ENCODE results near the gene SCD.
"Not testable (repeated sequence)": the region's sequence is repeated elsewhere in the genome, so short reads cannot be mapped to it uniquely, and the experiment has no call there.

SCD gene

GRCh38 chr10:100364735-100365391, 17.8 kb downstream of the SCD start:
- H3K4me1 Mint-ChIP-seq (ENCODE audit: low read depth), result peaks cover 18% of the 10 kb centered on the region
- H3K9me3 Mint-ChIP-seq, result no peaks in the 10 kb centered on the region
- H3K27ac Mint-ChIP-seq, result no peak overlapping the region
- peaks cover 47% of the 10 kb centered on the region for H3K36me3 Mint-ChIP-seq (ENCODE audit: low read depth)
- no peak overlapping the region for H3K4me3 Mint-ChIP-seq
- H3K27me3 Mint-ChIP-seq, result no peaks in the 10 kb centered on the region

GRCh38 chr10:100368721-100369120, 21.7 kb downstream of the SCD start:
- Mint-ChIP-seq H3K4me3 (no peak overlapping the region), H3K4me1 (ENCODE audit: low read depth) (peaks cover 34% of the 10 kb centered on the region), H3K27me3 (no peaks in the 10 kb centered on the region), H3K27ac (no peak overlapping the region), H3K9me3 (no peaks in the 10 kb centered on the region), H3K36me3 (ENCODE audit: low read depth) (peaks cover 11% of the 10 kb centered on the region)

- Mint-ChIP-seq H3K4me3 (peak overlapping the region; percentile 73), H3K4me1 (ENCODE audit: low read depth) (peaks cover 24% of the 10 kb centered on the region), H3K9me3 (no peaks in the 10 kb centered on the region), H3K27me3 (no peaks in the 10 kb centered on the region), H3K36me3 (ENCODE audit: low read depth) (no peaks in the 10 kb centered on the region), H3K27ac (no peak overlapping the region)
Observed at GRCh38 chr10:100370714-100371481, 23.9 kb downstream of the SCD start.

GRCh38 chr10:100371482-100372027, 24.5 kb downstream of the SCD start:
- no peaks in the 10 kb centered on the region for H3K27me3 Mint-ChIP-seq
- H3K36me3 Mint-ChIP-seq (ENCODE audit: low read depth), result no peaks in the 10 kb centered on the region
- H3K4me1 Mint-ChIP-seq (ENCODE audit: low read depth), result peaks cover 27% of the 10 kb centered on the region
- H3K9me3 Mint-ChIP-seq, result no peaks in the 10 kb centered on the region
- H3K4me3 Mint-ChIP-seq, result peak overlapping the region; percentile 73
- H3K27ac Mint-ChIP-seq, result no peak overlapping the region

GRCh38 chr10:100372415-100373297, 25.6 kb downstream of the SCD start:
- H3K27ac Mint-ChIP-seq, result no peak overlapping the region

GRCh38 chr10:100373298-100374199, 26.5 kb downstream of the SCD start:
- Mint-ChIP-seq H3K27me3 (no peaks in the 10 kb centered on the region), H3K4me3 (no peak overlapping the region)

More at GRCh38 chr10:100372415-100373297, 25.6 kb downstream of the SCD start:
- no peak overlapping the region for H3K4me3 Mint-ChIP-seq
- no peaks in the 10 kb centered on the region for H3K36me3 Mint-ChIP-seq (ENCODE audit: low read depth)
- no peaks in the 10 kb centered on the region for H3K9me3 Mint-ChIP-seq
- peaks cover 35% of the 10 kb centered on the region for H3K4me1 Mint-ChIP-seq (ENCODE audit: low read depth)
- no peaks in the 10 kb centered on the region for H3K27me3 Mint-ChIP-seq

GRCh38 chr10:100374200-100374655, 27.2 kb downstream of the SCD start:
- Mint-ChIP-seq H3K27ac (no peak overlapping the region), H3K4me1 (ENCODE audit: low read depth) (peaks cover 42% of the 10 kb centered on the region), H3K27me3 (no peaks in the 10 kb centered on the region), H3K9me3 (no peaks in the 10 kb centered on the region), H3K4me3 (no peak overlapping the region), H3K36me3 (ENCODE audit: low read depth) (no peaks in the 10 kb centered on the region)

More at GRCh38 chr10:100373298-100374199, 26.5 kb downstream of the SCD start:
- Mint-ChIP-seq H3K36me3 (ENCODE audit: low read depth) (no peaks in the 10 kb centered on the region), H3K27ac (no peak overlapping the region), H3K9me3 (no peaks in the 10 kb centered on the region), H3K4me1 (ENCODE audit: low read depth) (peaks cover 43% of the 10 kb centered on the region)

- H3K4me3 Mint-ChIP-seq; H3K27me3 Mint-ChIP-seq; H3K36me3 Mint-ChIP-seq (ENCODE audit: low read depth); H3K9me3 Mint-ChIP-seq; H3K27ac Mint-ChIP-seq: not testable (repeated sequence)
- H3K4me1 Mint-ChIP-seq (ENCODE audit: low read depth), result peaks cover 38% of the 10 kb centered on the region
Observed at GRCh38 chr10:100374677-100375353, 27.8 kb downstream of the SCD start.

GRCh38 chr10:100376656-100377055, 29.6 kb downstream of the SCD start:
- not testable (repeated sequence) for H3K36me3 Mint-ChIP-seq (ENCODE audit: low read depth); H3K4me3 Mint-ChIP-seq; H3K27ac Mint-ChIP-seq; H3K27me3 Mint-ChIP-seq; H3K9me3 Mint-ChIP-seq
- H3K4me1 Mint-ChIP-seq (ENCODE audit: low read depth), result peaks cover 19% of the 10 kb centered on the region

GRCh38 chr10:100377830-100378229, 30.8 kb downstream of the SCD start:
- Mint-ChIP-seq H3K4me1 (ENCODE audit: low read depth) (peaks cover 19% of the 10 kb centered on the region), H3K27me3 (no peaks in the 10 kb centered on the region), H3K9me3 (no peaks in the 10 kb centered on the region), H3K4me3 (no peak overlapping the region), H3K27ac (peak overlapping the region; percentile 43), H3K36me3 (ENCODE audit: low read depth) (peaks cover 13% of the 10 kb centered on the region)

- H3K27ac Mint-ChIP-seq, result no peak overlapping the region
- H3K4me3 Mint-ChIP-seq, result no peak overlapping the region
- H3K36me3 Mint-ChIP-seq (ENCODE audit: low read depth), result peaks cover 19% of the 10 kb centered on the region
- H3K9me3 Mint-ChIP-seq, result no peaks in the 10 kb centered on the region
- H3K27me3 Mint-ChIP-seq, result no peaks in the 10 kb centered on the region
- H3K4me1 Mint-ChIP-seq (ENCODE audit: low read depth), result peaks cover 19% of the 10 kb centered on the region
Observed at GRCh38 chr10:100380400-100380799, 33.4 kb downstream of the SCD start.

GRCh38 chr10:100382553-100382952, 35.5 kb downstream of the SCD start:
- H3K9me3 Mint-ChIP-seq, result no peaks in the 10 kb centered on the region
- no peaks in the 10 kb centered on the region for H3K27me3 Mint-ChIP-seq
- H3K4me1 Mint-ChIP-seq (ENCODE audit: low read depth), result peaks cover 9% of the 10 kb centered on the region
- no peak overlapping the region for H3K27ac Mint-ChIP-seq
- no peak overlapping the region for H3K4me3 Mint-ChIP-seq
- H3K36me3 Mint-ChIP-seq (ENCODE audit: low read depth), result peaks cover 29% of the 10 kb centered on the region

- no peak overlapping the region for H3K4me3 Mint-ChIP-seq
- peaks cover 29% of the 10 kb centered on the region for H3K36me3 Mint-ChIP-seq (ENCODE audit: low read depth)
- H3K4me1 Mint-ChIP-seq (ENCODE audit: low read depth), result peaks cover 2% of the 10 kb centered on the region
- H3K27me3 Mint-ChIP-seq, result no peaks in the 10 kb centered on the region
- H3K27ac Mint-ChIP-seq, result no peak overlapping the region
- H3K9me3 Mint-ChIP-seq, result no peaks in the 10 kb centered on the region
Observed at GRCh38 chr10:100383251-100383650, 36.2 kb downstream of the SCD start.

Data from stimulated activated naive CD8-positive, alpha-beta T cell treated with anti-CD3 and anti-CD28 coated beads, Interleukin-15, Interleukin-2, amounts not matched to agents 100 ng/mL and 50 ng/mL, for 24 hours (primary cell).